ENCODE measurements around the gene TMEM200C.
A peak's percentile ranks its signal among the peaks of the same experiment; 100 is the strongest.

TMEM200C gene

GRCh38 chr18:5899835-5900234, 4.5 kb upstream of the TMEM200C start:
- Mint-ChIP-seq H3K27me3 (peaks cover 58% of the 10 kb centered on the region), H3K4me3 (no peak overlapping the region), H3K27ac (no peak overlapping the region), H3K36me3 (no peaks in the 10 kb centered on the region), H3K9me3 (peaks cover 4% of the 10 kb centered on the region), H3K4me1 (no peaks in the 10 kb centered on the region)

DNA sequence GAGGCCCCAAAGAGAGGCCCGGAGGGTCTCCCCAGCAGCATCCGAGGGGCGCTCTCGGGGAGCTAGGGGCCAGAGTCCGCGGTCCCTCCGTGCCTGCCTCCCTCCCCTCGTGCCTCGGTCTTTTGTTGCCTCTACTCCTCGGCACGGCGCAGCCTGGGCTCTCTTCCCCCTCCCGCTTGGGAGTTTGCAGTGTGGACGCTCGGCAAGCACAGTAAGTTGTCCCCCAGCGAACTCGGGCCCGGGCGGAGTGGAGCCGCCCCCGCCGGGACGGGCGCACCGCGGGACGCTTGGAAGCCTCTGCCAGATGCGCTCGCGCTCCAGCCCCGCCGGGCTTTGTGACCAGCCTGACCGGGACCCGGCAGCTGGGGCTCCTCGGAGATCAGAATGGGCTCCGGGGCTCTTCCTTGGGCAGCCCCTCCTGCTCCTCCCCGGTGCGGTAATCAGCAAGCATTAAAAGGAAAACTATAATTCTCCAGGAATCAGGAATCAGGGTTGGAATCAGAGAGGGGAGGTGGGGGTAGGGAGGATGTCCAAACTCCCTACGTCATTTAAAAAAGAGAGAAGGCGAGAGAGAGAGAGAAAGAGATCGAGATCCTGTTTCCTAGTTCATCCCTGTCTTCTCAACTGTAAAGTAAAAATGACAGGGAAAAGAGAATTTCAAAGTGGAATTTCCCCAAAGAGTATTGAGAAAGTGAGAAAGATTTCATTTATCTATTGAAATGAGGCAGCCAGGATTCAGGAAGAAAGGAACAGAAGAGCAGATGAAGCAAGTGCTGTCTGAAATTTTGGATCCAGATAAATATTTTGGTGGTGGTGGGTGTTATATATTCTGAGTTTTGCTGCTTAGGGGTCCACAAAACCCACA, 786 bp upstream of the TMEM200C start:
- Mint-ChIP-seq H3K27me3 (peaks cover 65% of the 10 kb centered on the region), H3K36me3 (no peaks in the 10 kb centered on the region), H3K4me3 (peak overlapping the region; percentile 37), H3K27ac (no peak overlapping the region), H3K9me3 (no peaks in the 10 kb centered on the region), H3K4me1 (peaks cover 12% of the 10 kb centered on the region)

DNA sequence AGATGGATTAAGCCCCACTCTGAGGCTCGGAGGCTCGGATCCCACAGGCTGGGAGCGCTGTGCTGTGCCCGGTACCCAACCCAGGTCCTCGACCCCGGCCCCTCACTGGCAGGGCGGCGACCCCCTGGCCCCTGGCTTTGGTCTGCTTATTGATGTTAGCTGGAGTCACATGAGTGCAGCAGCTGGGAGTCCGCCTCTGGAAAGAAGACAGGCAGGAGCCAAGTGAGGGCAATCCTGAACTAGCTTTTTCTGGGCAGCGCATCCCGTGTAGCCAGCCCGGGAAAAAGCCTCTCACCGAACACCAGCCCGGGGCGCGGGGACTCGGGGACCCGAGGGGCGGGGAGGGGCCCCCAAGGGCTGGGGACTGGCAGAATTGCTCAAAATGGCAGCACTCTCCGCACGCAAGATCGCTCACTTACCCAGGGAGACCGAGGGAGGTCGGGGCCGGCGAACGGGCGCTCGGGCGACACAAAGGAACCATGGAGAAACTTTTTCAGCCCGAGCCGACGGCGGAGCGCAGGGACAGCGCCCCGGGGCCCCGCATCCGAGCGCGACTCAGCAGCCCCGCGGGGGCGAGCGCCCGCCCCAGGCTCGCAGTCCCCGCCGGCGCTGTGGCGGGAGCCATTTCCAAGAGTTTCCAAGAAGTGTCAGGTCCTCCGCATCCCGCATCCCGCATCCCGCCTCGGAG, 567 bp downstream of the TMEM200C start:
- peaks cover 12% of the 10 kb centered on the region for H3K4me1 Mint-ChIP-seq
- H3K9me3 Mint-ChIP-seq: no peaks in the 10 kb centered on the region
- H3K27ac Mint-ChIP-seq: no peak overlapping the region
- peak overlapping the region; percentile 79 for H3K4me3 Mint-ChIP-seq
- peaks cover 54% of the 10 kb centered on the region for H3K27me3 Mint-ChIP-seq
- no peaks in the 10 kb centered on the region for H3K36me3 Mint-ChIP-seq

DNA sequence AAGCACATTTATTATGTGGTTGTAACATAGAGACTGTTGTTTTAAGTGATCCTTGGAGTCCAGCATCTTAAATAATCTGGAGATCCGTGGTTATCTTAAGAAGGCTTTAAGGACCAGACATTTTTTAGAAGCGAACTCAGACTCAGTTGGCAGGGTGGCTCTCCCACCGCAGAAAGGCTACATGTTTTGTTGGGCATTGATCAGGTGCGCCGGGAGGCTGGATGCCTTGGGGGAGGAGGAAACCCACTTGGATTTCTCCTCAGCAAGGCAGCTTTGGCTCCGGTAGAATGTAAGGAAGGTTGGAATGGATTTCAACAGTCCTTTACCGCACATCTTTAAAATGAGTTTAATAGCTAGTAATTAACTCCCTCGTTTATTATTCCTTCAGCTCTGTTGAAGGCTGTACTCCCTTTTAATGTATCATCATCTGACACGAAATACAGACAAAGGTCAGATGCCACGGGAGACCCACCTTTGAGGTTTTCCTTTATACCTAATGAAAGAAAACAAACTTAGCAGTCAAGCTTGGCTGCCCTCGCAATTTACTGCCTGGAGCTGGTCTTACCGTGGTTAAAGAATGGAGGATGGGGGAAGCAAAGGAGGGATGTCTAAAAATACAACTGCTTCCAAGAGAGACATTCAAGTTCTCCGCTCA, 1.2 kb downstream of the TMEM200C start:
- H3K4me3 Mint-ChIP-seq: peak overlapping the region; percentile 79
- H3K9me3 Mint-ChIP-seq: no peaks in the 10 kb centered on the region
- peaks cover 14% of the 10 kb centered on the region for H3K4me1 Mint-ChIP-seq
- peaks cover 57% of the 10 kb centered on the region for H3K27me3 Mint-ChIP-seq
- H3K36me3 Mint-ChIP-seq: no peaks in the 10 kb centered on the region
- H3K27ac Mint-ChIP-seq: no peak overlapping the region

DNA sequence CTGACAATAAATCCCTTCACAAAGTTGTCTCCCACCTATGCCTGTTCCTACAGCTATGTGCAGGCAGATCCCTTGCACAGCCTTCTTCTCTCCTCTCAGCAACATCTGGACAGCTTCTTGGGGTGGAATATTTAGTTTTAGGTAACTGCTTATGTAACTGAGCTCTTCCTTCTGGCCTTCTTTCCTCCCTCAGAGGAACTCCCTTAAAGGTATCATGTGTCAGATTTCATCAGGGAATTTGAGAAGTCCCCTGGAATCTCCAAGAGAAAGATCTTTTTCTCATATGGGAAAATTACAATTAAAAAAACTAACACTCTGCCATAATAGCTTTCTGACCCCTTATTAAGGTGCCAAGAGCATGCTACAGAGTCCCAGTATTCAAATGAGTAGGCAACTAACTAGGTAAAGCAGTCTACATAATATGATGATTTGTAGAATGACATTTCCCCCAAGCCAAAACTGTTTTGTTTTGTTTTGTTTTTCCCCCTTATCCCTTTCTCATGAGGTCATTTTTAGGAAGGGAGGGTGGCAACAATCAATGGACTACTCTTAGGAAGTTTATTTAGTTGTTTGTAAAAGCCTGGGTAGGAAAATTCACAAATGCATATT, 2.4 kb downstream of the TMEM200C start:
- Mint-ChIP-seq H3K27ac (no peak overlapping the region), H3K4me1 (peaks cover 14% of the 10 kb centered on the region), H3K4me3 (no peak overlapping the region), H3K27me3 (peaks cover 52% of the 10 kb centered on the region), H3K36me3 (no peaks in the 10 kb centered on the region), H3K9me3 (no peaks in the 10 kb centered on the region)

DNA sequence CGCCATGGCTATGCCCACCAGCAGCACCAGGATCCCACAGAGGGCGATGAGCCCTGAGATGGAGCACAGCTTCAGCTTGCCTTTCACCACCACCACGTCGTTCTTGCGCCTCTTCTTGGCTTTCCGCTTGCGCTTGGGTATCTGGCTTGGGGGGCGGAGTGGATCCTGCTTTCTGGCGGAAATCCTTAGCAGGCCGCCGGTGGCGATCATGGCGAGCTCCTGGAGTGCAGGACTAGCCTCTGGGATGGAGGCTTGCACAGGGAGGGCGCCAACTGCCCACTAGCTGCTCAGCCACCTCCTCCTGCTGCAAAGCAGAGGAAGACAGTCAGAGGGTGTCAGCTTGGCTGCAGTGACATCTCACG, 3.5 kb downstream of the TMEM200C start:
- Mint-ChIP-seq H3K27me3 (peaks cover 50% of the 10 kb centered on the region), H3K36me3 (no peaks in the 10 kb centered on the region), H3K27ac (no peak overlapping the region), H3K4me1 (peaks cover 14% of the 10 kb centered on the region), H3K4me3 (no peak overlapping the region), H3K9me3 (no peaks in the 10 kb centered on the region)

DNA sequence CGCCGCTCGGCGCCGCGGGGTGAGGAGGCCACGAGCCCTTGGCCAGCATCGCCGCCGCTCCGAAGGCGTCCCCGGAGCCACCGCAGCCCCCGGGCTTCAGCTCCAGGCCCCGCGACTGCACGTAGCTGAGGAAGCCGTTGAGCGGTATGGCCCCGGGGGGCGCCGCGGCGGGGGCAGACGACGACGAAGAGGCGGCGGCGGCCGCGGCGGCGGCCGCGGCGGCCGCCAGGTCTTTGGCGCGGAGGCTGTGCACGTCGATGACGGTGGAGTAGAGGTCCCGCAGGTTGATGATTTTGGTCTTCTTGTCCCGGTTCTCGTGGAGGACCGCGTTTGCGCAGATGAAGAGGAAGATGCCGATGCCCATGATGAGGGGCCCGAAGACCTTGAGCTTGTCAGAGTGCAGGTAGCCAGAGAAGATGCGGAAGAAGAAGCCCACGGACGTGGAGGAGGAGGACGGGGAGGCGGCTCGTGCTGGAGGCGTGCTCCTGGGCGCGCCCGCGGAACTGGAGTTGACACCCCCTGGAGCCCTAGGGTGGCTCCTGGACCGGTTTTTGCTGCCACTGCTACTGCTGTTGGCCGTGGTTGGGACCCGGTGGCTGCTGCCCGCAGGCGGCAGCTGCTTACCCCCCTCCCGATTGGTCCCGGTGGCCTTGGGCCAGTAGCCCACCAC, 4.0 kb downstream of the TMEM200C start:
- Mint-ChIP-seq H3K27me3 (peaks cover 46% of the 10 kb centered on the region), H3K4me1 (peaks cover 14% of the 10 kb centered on the region), H3K9me3 (no peaks in the 10 kb centered on the region), H3K4me3 (peak overlapping the region; percentile 30), H3K36me3 (no peaks in the 10 kb centered on the region), H3K27ac (no peak overlapping the region)

- Mint-ChIP-seq H3K4me1 (peaks cover 14% of the 10 kb centered on the region), H3K9me3 (no peaks in the 10 kb centered on the region), H3K27me3 (peaks cover 43% of the 10 kb centered on the region)
Observed at GRCh38 chr18:5890331-5891183, 4.8 kb downstream of the TMEM200C start.

GRCh38 chr18:5885361-5885760, 10.0 kb downstream of the TMEM200C start:
- Mint-ChIP-seq H3K4me3 (no peak overlapping the region), H3K4me1 (peaks cover 3% of the 10 kb centered on the region)

More at GRCh38 chr18:5890331-5891183, 4.8 kb downstream of the TMEM200C start:
- H3K27ac Mint-ChIP-seq: no peak overlapping the region
- H3K36me3 Mint-ChIP-seq: no peaks in the 10 kb centered on the region
- H3K4me3 Mint-ChIP-seq: no peak overlapping the region

DNA sequence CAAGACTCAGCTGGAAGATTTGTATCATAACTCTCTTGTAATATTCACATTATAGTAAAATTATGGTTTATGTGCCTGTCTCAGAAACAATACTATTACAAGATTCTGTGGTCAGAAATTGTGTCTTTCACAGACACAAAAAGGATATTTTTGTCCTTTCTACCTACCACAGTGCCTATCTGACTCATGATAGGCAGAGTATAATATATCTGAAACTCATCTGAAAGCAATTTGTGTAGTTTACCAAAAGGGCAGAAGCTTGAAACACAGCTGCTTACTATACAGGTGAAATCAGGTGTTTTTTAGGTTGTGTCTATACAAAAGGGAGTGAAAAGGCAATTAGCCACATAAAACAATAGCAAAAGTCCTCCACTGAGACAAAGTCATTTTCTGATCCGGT, 10.9 kb downstream of the TMEM200C start:
- H3K4me3 Mint-ChIP-seq: no peak overlapping the region
- H3K4me1 Mint-ChIP-seq: no peaks in the 10 kb centered on the region
- H3K36me3 Mint-ChIP-seq: no peaks in the 10 kb centered on the region
- no peaks in the 10 kb centered on the region for H3K9me3 Mint-ChIP-seq
- H3K27me3 Mint-ChIP-seq: peaks cover 20% of the 10 kb centered on the region
- no peak overlapping the region for H3K27ac Mint-ChIP-seq

More at GRCh38 chr18:5885361-5885760, 10.0 kb downstream of the TMEM200C start:
- no peak overlapping the region for H3K27ac Mint-ChIP-seq
- no peaks in the 10 kb centered on the region for H3K36me3 Mint-ChIP-seq
- no peaks in the 10 kb centered on the region for H3K9me3 Mint-ChIP-seq
- peaks cover 20% of the 10 kb centered on the region for H3K27me3 Mint-ChIP-seq

DNA sequence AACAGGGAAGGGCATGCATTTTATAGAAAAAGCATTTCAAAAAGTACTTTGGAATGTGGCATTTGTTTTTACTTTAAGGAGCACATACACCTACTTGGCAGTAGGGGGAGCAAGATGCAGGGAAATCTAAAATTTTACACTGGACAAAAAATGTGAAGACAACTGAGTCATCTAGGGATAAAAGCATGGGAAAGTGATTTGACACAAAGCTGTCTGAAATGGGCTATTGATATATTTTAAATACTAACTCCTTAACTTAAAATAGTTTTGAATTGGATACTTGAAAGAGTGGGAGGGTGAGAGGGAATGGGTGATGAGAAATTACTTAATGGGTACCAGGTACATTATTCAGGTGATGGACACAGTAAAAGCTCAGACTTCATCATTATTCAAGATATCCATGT, 15.8 kb downstream of the TMEM200C start:
- Mint-ChIP-seq H3K4me1 (no peaks in the 10 kb centered on the region), H3K36me3 (no peaks in the 10 kb centered on the region), H3K9me3 (peaks cover 4% of the 10 kb centered on the region), H3K27me3 (peaks cover 18% of the 10 kb centered on the region), H3K27ac (no peak overlapping the region), H3K4me3 (no peak overlapping the region)

GRCh38 chr18:5876891-5877290, 18.4 kb downstream of the TMEM200C start:
- Mint-ChIP-seq H3K9me3 (peaks cover 4% of the 10 kb centered on the region), H3K27me3 (peaks cover 20% of the 10 kb centered on the region), H3K4me1 (no peaks in the 10 kb centered on the region), H3K4me3 (no peak overlapping the region), H3K36me3 (no peaks in the 10 kb centered on the region), H3K27ac (no peak overlapping the region)

DNA sequence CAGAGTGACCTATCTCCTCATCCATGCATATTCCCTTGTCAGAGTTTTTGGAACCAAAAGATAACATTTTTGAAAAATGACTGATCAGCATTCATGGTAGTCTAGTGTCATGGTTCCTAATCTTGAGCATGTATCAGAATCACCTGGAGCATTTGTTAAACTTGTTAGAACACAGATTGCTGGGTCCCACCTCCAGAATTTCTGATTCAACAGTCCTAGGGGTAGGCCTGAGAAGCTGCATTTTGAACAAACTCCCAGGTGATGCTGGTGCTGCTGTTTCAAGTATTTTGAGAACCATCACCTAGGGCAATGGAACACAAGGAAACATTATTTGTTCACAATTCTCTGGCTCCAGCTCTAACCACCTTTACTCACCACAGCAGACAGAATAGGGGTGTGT, 21.0 kb downstream of the TMEM200C start:
- Mint-ChIP-seq H3K36me3 (no peaks in the 10 kb centered on the region), H3K27ac (no peak overlapping the region), H3K4me1 (no peaks in the 10 kb centered on the region), H3K4me3 (no peak overlapping the region), H3K9me3 (peaks cover 4% of the 10 kb centered on the region), H3K27me3 (peaks cover 12% of the 10 kb centered on the region)

DNA sequence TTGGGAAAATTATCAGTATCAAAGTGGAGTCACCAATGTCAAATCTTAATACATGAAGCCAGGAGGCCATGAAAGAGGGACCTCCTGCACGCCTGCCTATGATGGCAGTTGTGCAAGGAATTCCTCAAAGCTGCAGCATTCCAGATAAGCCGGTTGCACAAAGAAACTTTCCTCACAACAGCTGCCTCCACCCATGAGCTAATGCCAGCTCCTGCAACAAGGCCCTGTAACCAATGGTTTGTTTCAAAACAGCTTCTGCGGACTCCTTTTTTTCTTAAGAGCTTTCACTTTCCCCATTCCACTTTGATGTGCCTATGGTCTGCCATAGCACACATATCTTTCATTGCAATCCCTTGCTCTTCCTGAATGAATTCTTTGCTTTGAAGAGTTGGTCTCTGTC, 22.4 kb downstream of the TMEM200C start:
- Mint-ChIP-seq H3K9me3 (peaks cover 8% of the 10 kb centered on the region), H3K4me1 (no peaks in the 10 kb centered on the region), H3K4me3 (no peak overlapping the region), H3K36me3 (no peaks in the 10 kb centered on the region), H3K27me3 (peaks cover 10% of the 10 kb centered on the region), H3K27ac (no peak overlapping the region)

All from activated naive CD4-positive, alpha-beta T cell treated with anti-CD3 and anti-CD28 coated beads, Interleukin-2, amount 50 U/mL, for 24 hours (primary cell).